H9 (cell line): ENCODE measurements around the gene CAMK2N1. TPM values are rescaled to one million over a fixed set of nuclear protein-coding genes. Genes with fewer than 3 reads are reported as not detected.
"Not testable (repeated sequence)": the region's sequence is repeated elsewhere in the genome, so short reads cannot be mapped to it uniquely, and the experiment has no call there.

ENCODE experiments used
- DNase-seq: peaks from one replicate; pipeline ENCODE4 v3.0.0-alpha.2; 2017
- H2AFZ ChIP-seq: one replicate; pipeline ENCODE4 v1.6.1; 2013; ENCODE audit warnings: mild to moderate bottlenecking, low read length, control low read depth, moderate library complexity
- H2AK5ac ChIP-seq: 2 replicates; pipeline ENCODE4 v1.6.1; 2013; ENCODE audit warnings: low read length, control low read depth, mixed read lengths; ENCODE audit not compliant: insufficient read length
- H2BK120ac ChIP-seq: one replicate; pipeline ENCODE4 v1.6.1; 2013; ENCODE audit warnings: low read depth, mild to moderate bottlenecking, low read length, control low read depth, inconsistent platforms; ENCODE audit not compliant: poor library complexity, severe bottlenecking
- H2BK12ac ChIP-seq: 2 replicates; pipeline ENCODE4 v1.6.1; 2013; ENCODE audit warnings: low read length, control low read depth, mixed read lengths, low read depth; ENCODE audit not compliant: insufficient read length
- H2BK15ac ChIP-seq: 2 replicates; pipeline ENCODE4 v1.6.1; 2013; ENCODE audit warnings: low read depth, low read length, control low read depth
- H2BK20ac ChIP-seq: one replicate; pipeline ENCODE4 v1.6.1; 2013; ENCODE audit warnings: low read depth, mild to moderate bottlenecking, low read length, control low read depth, inconsistent platforms; ENCODE audit not compliant: poor library complexity, severe bottlenecking
- H2BK5ac ChIP-seq: 2 replicates; pipeline ENCODE4 v1.6.1; 2013; ENCODE audit warnings: low read length, control low read depth, mixed read lengths; ENCODE audit not compliant: insufficient read length
- H3K14ac ChIP-seq: 2 replicates; pipeline ENCODE4 v1.6.1; 2013; ENCODE audit warnings: low read length, control low read depth; ENCODE audit not compliant: insufficient read depth
- H3K18ac ChIP-seq: 2 replicates; pipeline ENCODE4 v1.6.1; 2013; ENCODE audit warnings: low read depth, mild to moderate bottlenecking, mixed read lengths, low read length, control low read depth; ENCODE audit not compliant: insufficient read length
- H3K23ac ChIP-seq: 2 replicates; pipeline ENCODE4 v1.6.1; 2013; ENCODE audit warnings: low read length, control low read depth, mixed read lengths, low read depth; ENCODE audit not compliant: insufficient read length
- H3K23me2 ChIP-seq: 2 replicates; pipeline ENCODE4 v1.6.1; 2013; ENCODE audit warnings: low read depth, mild to moderate bottlenecking, mixed read lengths, low read length, control low read depth; ENCODE audit not compliant: insufficient read length, poor library complexity, severe bottlenecking
- H3K27ac ChIP-seq: 2 replicates; pipeline ENCODE4 v1.5.1; 2013; ENCODE audit warnings: low read length, control low read depth, mixed read lengths, low read depth; ENCODE audit not compliant: insufficient read length
- H3K27me3 ChIP-seq: 2 replicates; pipeline ENCODE4 v1.6.1; 2013; ENCODE audit warnings: low read length, control low read depth, inconsistent platforms; ENCODE audit not compliant: insufficient read depth
- H3K4ac ChIP-seq: 2 replicates; pipeline ENCODE4 v1.6.1; 2013; ENCODE audit warnings: low read depth, mild to moderate bottlenecking, control low read depth, inconsistent platforms, low read length, moderate library complexity
- H3K4me1 ChIP-seq: 2 replicates; pipeline ENCODE4 v1.6.1; 2013; ENCODE audit warnings: low read length, control low read depth, inconsistent platforms; ENCODE audit not compliant: insufficient read depth
- H3K4me2 ChIP-seq: 2 replicates; pipeline ENCODE4 v1.6.1; 2013; ENCODE audit warnings: low read length, control low read depth, mixed read lengths; ENCODE audit not compliant: insufficient read length, insufficient read depth
- H3K56ac ChIP-seq: 2 replicates; pipeline ENCODE4 v1.6.1; 2013; ENCODE audit warnings: low read depth, mild to moderate bottlenecking, mixed read lengths, low read length, control low read depth; ENCODE audit not compliant: insufficient read length
- H3K79me1 ChIP-seq: 2 replicates; pipeline ENCODE4 v1.6.1; 2013; ENCODE audit warnings: low read depth, mild to moderate bottlenecking, moderate library complexity, low read length, control low read depth, inconsistent platforms; ENCODE audit not compliant: insufficient read depth, poor library complexity, severe bottlenecking
- H3K79me2 ChIP-seq: 2 replicates; pipeline ENCODE4 v1.6.1; 2013; ENCODE audit warnings: low read length, control low read depth, inconsistent platforms; ENCODE audit not compliant: insufficient read depth
- H3K9ac ChIP-seq: 2 replicates; pipeline ENCODE4 v1.6.1; 2013; ENCODE audit warnings: low read length, control low read depth, mixed read lengths; ENCODE audit not compliant: insufficient read length; ENCODE audit errors: extremely low read depth
- H3K9me3 ChIP-seq: one replicate; pipeline ENCODE4 v1.6.1; 2013; ENCODE audit warnings: low read depth, low read length, inconsistent platforms; ENCODE audit not compliant: control insufficient read depth
- H3T11ph ChIP-seq: one replicate; pipeline ENCODE4 v1.6.1; 2013; ENCODE audit warnings: mild to moderate bottlenecking, low read length, control low read depth, inconsistent platforms
- H4K20me1 ChIP-seq: one replicate; pipeline ENCODE4 v1.6.1; 2013; ENCODE audit not compliant: control insufficient read depth, insufficient read length, insufficient read depth
- H4K5ac ChIP-seq: 2 replicates; pipeline ENCODE4 v1.6.1; 2013; ENCODE audit warnings: low read depth, mild to moderate bottlenecking, mixed read lengths, low read length, control low read depth; ENCODE audit not compliant: insufficient read length
- H4K8ac ChIP-seq: replicated peaks from 2 replicates; pipeline ENCODE4 v1.6.1; 2013; ENCODE audit warnings: low read length, control low read depth, mixed read lengths, low read depth; ENCODE audit not compliant: insufficient read length
- H4K91ac ChIP-seq: 2 replicates; pipeline ENCODE4 v1.6.1; 2013; ENCODE audit warnings: low read depth, mild to moderate bottlenecking, moderate library complexity, mixed read lengths, low read length, control low read depth; ENCODE audit not compliant: insufficient read length
- H3K27ac Mint-ChIP-seq, 3 experiments: 2 replicates in 2 of 3; 3 replicates in 1 of 3; pipeline ENCODE4 v1.8.0; 2020 to 2021; ENCODE audit warnings: mixed read lengths in 3 of 3, mild to moderate bottlenecking in 1 of 3, moderate library complexity in 1 of 3
- H3K27me3 Mint-ChIP-seq: 2 replicates; pipeline ENCODE4 v1.8.0; 2021; ENCODE audit warnings: low read depth, mild to moderate bottlenecking, moderate library complexity, mixed read lengths
- H3K36me3 Mint-ChIP-seq, 3 experiments: 2 replicates in 2 of 3; 3 replicates in 1 of 3; pipeline ENCODE4 v1.8.0; 2020 to 2021; ENCODE audit warnings: low read depth in 3 of 3, mixed read lengths in 3 of 3; ENCODE audit not compliant: insufficient read depth in 1 of 3
- H3K4me1 Mint-ChIP-seq, 2 experiments: 2 replicates each; pipeline ENCODE4 v1.8.0; 2020; ENCODE audit warnings: mixed read lengths in 2 of 2
- H3K4me3 Mint-ChIP-seq, 2 experiments: 2 replicates in 1 of 2; 3 replicates in 1 of 2; pipeline ENCODE4 v1.8.0; 2020 to 2021; ENCODE audit warnings: mild to moderate bottlenecking in 2 of 2, mixed read lengths in 2 of 2, moderate library complexity in 1 of 2
- H3K9me3 Mint-ChIP-seq, 2 experiments: 2 replicates in 1 of 2; 3 replicates in 1 of 2; pipeline ENCODE4 v1.8.0; 2020; ENCODE audit warnings: mild to moderate bottlenecking in 2 of 2, mixed read lengths in 2 of 2, moderate library complexity in 1 of 2
- CTCF ChIP-seq: fragments of 200-600 bp; sonication (generic); conservative IDR thresholded peaks from 3 replicates; pipeline ENCODE4 v1.8.0; 2021; ENCODE audit warnings: antibody characterized with exemption, mild to moderate bottlenecking
- WGBS: extraction: QIAGEN DNeasy Blood & Tissue Kit; methylation state at CpG from one replicate; pipeline ENCODE4 v1.1.7; 2013; ENCODE audit warnings: missing lambda C conversion rate, low lambda C conversion rate, mixed read lengths; ENCODE audit not compliant: insufficient read length; ENCODE audit errors: extremely low coverage; 5-methylcytosine and 5-hydroxymethylcytosine counted together
- total RNA-seq: library from RNA; stranded (reverse); gene quantifications from 2 replicates; pipeline ENCODE4 v1.2.1, GENCODE V29; 2021

The CAMK2N1 gene
- total RNA-seq, 1 experiment from 2014 or later, result 1.2 TPM

GRCh38 chr1:20521960-20522861 lies 36.2 kb upstream of the CAMK2N1 start:
- no peak overlapping the region for H2BK20ac ChIP-seq
- H4K8ac ChIP-seq, result no peak overlapping the region
- no peaks in the 10 kb centered on the region for H3K36me3 Mint-ChIP-seq
- H3K18ac ChIP-seq, result no peak overlapping the region
- H3K4me3 Mint-ChIP-seq, result peak overlapping the region in 1 of 2 experiments; percentile 44; a peak in 2 of 5 replicates
- no peaks in the 10 kb centered on the region for H4K20me1 ChIP-seq
- H3K79me1 ChIP-seq, result no peaks in the 10 kb centered on the region
- H3K9me3 ChIP-seq, result no peaks in the 10 kb centered on the region
- H3K23me2 ChIP-seq, result peaks cover 4% of the 10 kb centered on the region
- no peak overlapping the region for H3K27ac ChIP-seq
- H2AK5ac ChIP-seq, result no peak overlapping the region
- no CpG with 5 or more reads among the region's 17 CpGs for WGBS
- no peak overlapping the region for H3K9ac ChIP-seq
- H2BK12ac ChIP-seq, result no peak overlapping the region
- H4K91ac ChIP-seq, result no peak overlapping the region
- H3K9me3 Mint-ChIP-seq, result no peaks in the 10 kb centered on the region
- H2BK5ac ChIP-seq, result no peak overlapping the region
- no peak overlapping the region for H2BK15ac ChIP-seq
- H3K4ac ChIP-seq, result no peak overlapping the region
- H3K4me1 Mint-ChIP-seq, result peaks cover 4 to 5% of the 10 kb centered on the region in 2 experiments; a peak in 2 of 4 replicates
- no peaks in the 10 kb centered on the region; the same call in 1 of the 2 replicates for H3K27me3 ChIP-seq
- H3K23ac ChIP-seq, result no peak overlapping the region
- H2AFZ ChIP-seq, result no peak overlapping the region
- no peaks in the 10 kb centered on the region for H3K4me1 ChIP-seq
- no peak overlapping the region for H3K14ac ChIP-seq
- H3T11ph ChIP-seq, result no peak overlapping the region
- TF ChIP-seq CTCF, result peak; percentile 91
- no peak overlapping the region for H4K5ac ChIP-seq
- no peaks in the 10 kb centered on the region for H3K79me2 ChIP-seq
- H2BK120ac ChIP-seq, result no peak overlapping the region
- peak; percentile 78 for DNase-seq
- H3K27me3 Mint-ChIP-seq, result peaks cover 64% of the 10 kb centered on the region
- H3K56ac ChIP-seq, result no peak overlapping the region
- H3K27ac Mint-ChIP-seq, result no peak overlapping the region
- H3K4me2 ChIP-seq, result peak overlapping the region; percentile 39

- H4K5ac ChIP-seq, H4K20me1 ChIP-seq, H2BK15ac ChIP-seq, H4K91ac ChIP-seq, H3K27ac ChIP-seq, H3K36me3 Mint-ChIP-seq, H3K23me2 ChIP-seq, H2BK12ac ChIP-seq, H3K18ac ChIP-seq, DNase-seq, H3K79me1 ChIP-seq, H3K79me2 ChIP-seq, H3K9me3 ChIP-seq, H3K14ac ChIP-seq, H2BK120ac ChIP-seq, H2AK5ac ChIP-seq, H3K27ac Mint-ChIP-seq, H3K4me3 Mint-ChIP-seq, H3K4ac ChIP-seq, H3K9ac ChIP-seq, H2AFZ ChIP-seq, H3K27me3 ChIP-seq, H3K9me3 Mint-ChIP-seq, H3K4me1 Mint-ChIP-seq, H2BK5ac ChIP-seq, H3K23ac ChIP-seq, H3K56ac ChIP-seq, H4K8ac ChIP-seq, H2BK20ac ChIP-seq, H3T11ph ChIP-seq, H3K4me1 ChIP-seq, H3K4me2 ChIP-seq: not testable (repeated sequence)
- peaks cover 59% of the 10 kb centered on the region for H3K27me3 Mint-ChIP-seq
- WGBS, result no CpG with 5 or more reads among the region's 7 CpGs
Measured at GRCh38 chr1:20519609-20520262, 33.7 kb upstream of the CAMK2N1 start.
